Adipocyte (in vitro differentiated cells): ENCODE results near the gene RRP1.

Experiments used
- DNase-seq: peaks from one replicate; pipeline ENCODE4 v3.0.0-alpha.2; 2015; ENCODE audit warnings: low read depth
- H3K27me3 ChIP-seq: replicated peaks from 2 replicates; pipeline ENCODE4 v1.7.0; 2013; ENCODE audit warnings: mild to moderate bottlenecking, low read length, moderate library complexity; ENCODE audit not compliant: control insufficient read depth, insufficient read depth
- H3K36me3 ChIP-seq: 2 replicates; pipeline ENCODE4 v1.7.0; 2013; ENCODE audit warnings: low read length, mild to moderate bottlenecking, moderate library complexity; ENCODE audit not compliant: control insufficient read depth, insufficient read depth, severe bottlenecking
- H3K4me1 ChIP-seq: 2 replicates; pipeline ENCODE4 v1.7.0; 2013; ENCODE audit warnings: mild to moderate bottlenecking, low read length, moderate library complexity; ENCODE audit not compliant: control insufficient read depth, insufficient read depth
- H3K4me3 ChIP-seq: 2 replicates; pipeline ENCODE4 v1.7.0; 2013; ENCODE audit warnings: mild to moderate bottlenecking, low read length, moderate library complexity
- H3K9ac ChIP-seq: 2 replicates; pipeline ENCODE4 v1.7.0; 2013; ENCODE audit warnings: mild to moderate bottlenecking, low read length, moderate library complexity
- H3K9me3 ChIP-seq: 2 replicates; pipeline ENCODE4 v1.7.0; 2013; ENCODE audit warnings: mild to moderate bottlenecking, low read length, moderate library complexity; ENCODE audit not compliant: control insufficient read depth

Gene RRP1

DNA sequence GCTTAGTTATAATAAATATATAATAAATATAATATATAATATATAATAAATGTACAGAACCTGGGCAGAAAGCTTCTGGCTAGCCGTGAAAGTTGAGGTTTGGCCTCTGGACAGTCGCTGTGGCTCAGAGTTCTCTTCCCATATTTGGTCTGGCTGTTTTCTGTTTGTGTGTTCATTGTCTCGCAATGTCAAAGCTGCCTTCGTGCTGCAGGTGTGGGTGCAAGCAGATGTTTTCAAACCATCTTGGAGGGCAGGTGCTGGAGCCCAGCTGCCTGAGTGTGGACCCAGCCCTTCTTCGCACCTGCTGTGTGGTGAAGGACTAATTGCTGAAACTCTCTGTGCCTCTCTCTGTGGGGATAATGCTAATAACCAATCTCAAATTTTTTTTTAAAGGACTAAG lies 9.7 kb upstream of the RRP1 start:
- Histone ChIP-seq H3K4me3 (no peak overlapping the region), H3K9ac (no peak overlapping the region), H3K36me3 (no peaks in the 10 kb centered on the region), H3K27me3 (no peaks in the 10 kb centered on the region), H3K9me3 (no peaks in the 10 kb centered on the region), H3K4me1 (peaks cover 20% of the 10 kb centered on the region)
- DNase-seq = no peak

DNA sequence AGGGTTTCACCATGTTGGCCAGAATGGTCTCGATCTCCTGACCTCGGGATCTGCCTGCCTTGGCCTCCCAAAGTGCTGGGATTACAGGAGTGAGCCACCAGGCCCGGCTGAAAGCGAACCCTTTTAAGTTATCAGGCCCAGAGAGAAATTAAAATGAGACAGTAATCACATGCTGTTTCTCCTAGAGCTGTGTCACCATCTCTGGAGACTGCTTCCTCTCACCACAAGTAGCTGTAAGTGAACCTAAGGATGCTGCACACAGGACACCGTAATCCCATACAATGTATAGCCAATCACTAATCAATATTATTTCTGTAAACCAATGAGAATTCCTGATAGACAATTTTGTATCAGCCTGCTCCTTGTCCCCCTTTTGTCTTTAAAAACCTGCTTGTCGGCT lies 7.5 kb upstream of the RRP1 start:
- H3K27me3 ChIP-seq = no peaks in the 10 kb centered on the region
- H3K4me3 ChIP-seq = no peak overlapping the region
- peaks cover 14% of the 10 kb centered on the region for H3K4me1 ChIP-seq
- no peak for DNase-seq
- H3K36me3 ChIP-seq = no peaks in the 10 kb centered on the region
- H3K9ac ChIP-seq = no peak overlapping the region
- H3K9me3 ChIP-seq = no peaks in the 10 kb centered on the region

DNA sequence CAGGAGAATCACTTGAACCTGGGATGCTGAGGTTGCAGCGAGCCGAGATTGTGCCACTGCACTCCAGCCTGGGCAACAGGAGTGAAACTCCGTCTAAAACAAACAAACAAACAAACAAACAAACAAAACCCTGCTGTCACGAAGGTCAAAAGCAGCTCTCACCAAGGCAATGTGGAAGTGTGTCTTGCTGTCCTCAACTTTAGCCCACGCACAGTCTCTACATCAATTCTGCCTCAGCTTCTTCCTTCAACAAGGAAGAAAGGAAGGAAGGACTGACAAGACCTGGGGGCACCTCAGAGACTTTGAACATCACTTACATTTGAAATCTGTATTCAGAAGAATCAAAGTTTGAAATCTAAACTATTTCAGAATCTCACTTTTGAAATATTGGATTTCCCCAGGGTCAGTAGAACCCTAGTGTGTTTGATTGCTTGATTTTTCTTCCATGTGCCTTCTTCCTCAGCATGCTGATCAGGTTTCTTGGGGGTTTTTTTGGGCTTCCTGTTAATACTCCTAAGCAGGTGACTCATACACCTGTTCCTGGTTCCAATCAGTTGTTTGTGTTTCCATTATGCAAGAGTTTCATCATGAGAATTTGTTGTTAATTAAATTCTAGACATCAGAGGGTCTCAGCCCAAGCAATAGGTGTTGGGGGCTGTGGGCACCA lies 6.8 kb upstream of the RRP1 start:
- no peak for DNase-seq
- Histone ChIP-seq H3K27me3 (no peaks in the 10 kb centered on the region), H3K4me3 (no peak overlapping the region), H3K4me1 (peaks cover 14% of the 10 kb centered on the region), H3K9ac (no peak overlapping the region), H3K9me3 (no peaks in the 10 kb centered on the region), H3K36me3 (no peaks in the 10 kb centered on the region)

DNA sequence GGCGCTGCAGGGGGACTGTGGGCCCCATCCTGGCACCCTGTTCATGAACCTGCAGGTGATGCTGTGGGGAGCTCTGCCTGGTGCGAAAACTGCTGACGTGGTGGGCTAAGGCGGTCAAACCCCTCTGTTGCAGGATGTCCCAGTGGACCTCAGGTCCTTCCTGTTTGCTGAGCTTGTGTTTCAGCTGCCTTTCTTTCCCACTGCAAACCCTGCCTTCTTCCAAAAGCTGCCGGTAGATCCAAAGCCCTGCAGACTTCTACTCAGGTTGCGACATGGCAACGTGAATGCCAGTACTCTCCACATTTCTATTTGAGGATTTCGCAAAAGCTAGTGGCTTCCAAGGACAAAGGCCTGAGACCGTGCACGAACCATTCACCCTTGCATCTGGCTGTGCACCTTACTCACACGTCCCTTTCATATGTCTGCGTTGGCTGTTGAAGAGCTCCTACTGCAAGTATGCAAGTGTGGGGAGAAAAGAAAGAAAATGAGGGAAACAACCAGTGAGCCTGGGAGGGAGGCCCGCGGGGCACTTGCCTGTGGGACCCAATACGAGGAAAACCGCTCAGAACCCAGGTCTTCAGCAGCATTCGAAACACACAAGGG lies 6.2 kb upstream of the RRP1 start:
- peak; percentile 50 for DNase-seq
- no peaks in the 10 kb centered on the region for H3K36me3 ChIP-seq
- no peaks in the 10 kb centered on the region for H3K27me3 ChIP-seq
- H3K4me3 ChIP-seq = no peak overlapping the region
- no peak overlapping the region for H3K9ac ChIP-seq
- no peaks in the 10 kb centered on the region for H3K9me3 ChIP-seq
- peaks cover 14% of the 10 kb centered on the region for H3K4me1 ChIP-seq

DNA sequence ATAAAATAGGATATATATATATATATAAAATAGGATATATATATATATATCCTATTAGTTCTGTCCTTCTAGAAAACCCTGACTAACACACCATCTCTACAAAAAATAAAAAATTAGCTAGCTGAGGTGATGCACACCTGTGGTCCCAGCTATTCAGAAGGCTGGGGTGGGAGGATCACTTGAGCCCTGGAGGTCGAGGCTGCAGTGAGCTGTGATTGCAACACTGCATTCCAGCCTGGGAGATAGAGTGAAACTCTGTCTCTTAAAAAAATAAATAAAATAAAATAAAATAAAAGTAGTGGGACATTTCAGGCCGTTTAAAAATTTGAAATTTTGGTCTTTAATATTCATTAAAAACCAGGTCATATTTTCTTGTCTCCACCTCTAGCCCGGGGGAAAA lies 4.2 kb upstream of the RRP1 start:
- Histone ChIP-seq H3K9me3 (no peaks in the 10 kb centered on the region), H3K4me3 (no peak overlapping the region), H3K9ac (no peak overlapping the region), H3K36me3 (no peaks in the 10 kb centered on the region), H3K4me1 (peaks cover 16% of the 10 kb centered on the region), H3K27me3 (no peaks in the 10 kb centered on the region)
- DNase-seq = peak; percentile 12

DNA sequence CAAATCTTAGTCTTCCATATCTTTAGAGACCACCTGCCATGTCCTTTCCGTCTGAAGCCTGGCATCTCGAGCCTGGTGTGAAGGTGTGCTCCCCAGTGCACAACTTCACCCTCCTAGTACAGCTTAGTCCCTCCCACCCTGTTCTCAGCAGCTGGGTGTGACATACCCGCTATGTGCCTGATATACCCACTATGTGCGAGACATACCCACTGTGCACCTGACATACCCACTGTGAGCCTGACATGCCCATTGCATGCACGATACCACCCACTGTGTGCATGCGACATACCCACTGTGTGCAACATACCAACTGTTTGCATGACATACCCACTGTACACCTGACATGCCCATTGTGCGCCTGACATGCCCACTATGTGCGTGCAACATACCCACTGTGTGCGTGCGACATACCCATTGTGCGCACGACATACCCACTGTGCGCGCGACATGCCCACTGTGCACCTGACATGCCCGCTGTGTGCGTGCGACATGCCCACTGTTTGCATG lies 3.0 kb upstream of the RRP1 start:
- no peak for DNase-seq

DNA sequence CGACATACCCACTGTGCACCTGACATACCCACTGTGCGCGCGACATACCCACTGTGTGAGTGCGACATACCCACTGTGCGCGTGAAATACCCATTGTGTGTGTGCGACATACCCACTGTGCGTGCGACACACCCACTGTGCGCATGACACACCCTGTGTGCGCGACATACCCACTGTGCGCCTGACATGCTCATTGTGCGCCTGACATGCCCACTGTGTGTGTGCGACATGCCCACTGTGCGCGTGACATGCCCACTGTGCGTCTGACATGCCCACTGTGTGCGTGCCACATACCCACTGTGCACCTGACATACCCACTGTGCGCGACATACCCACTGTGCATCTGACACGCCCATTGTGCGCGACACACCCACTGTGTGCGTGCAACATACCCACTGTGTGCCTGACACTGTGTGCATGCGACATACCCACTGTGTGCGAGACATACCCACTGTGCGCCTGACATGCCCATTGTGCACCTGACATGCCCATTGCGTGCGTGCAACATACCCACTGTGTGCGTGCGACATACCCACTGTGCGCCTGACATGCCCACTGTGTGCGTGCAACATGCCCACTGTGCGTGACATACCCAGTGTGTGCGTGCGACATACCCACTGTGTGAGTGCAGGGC lies 2.5 kb upstream of the RRP1 start:
- H3K4me1 ChIP-seq = peaks cover 26% of the 10 kb centered on the region
- DNase-seq = no peak
- no peak overlapping the region for H3K9ac ChIP-seq
- no peaks in the 10 kb centered on the region for H3K27me3 ChIP-seq
- peaks cover 6% of the 10 kb centered on the region for H3K36me3 ChIP-seq
- H3K9me3 ChIP-seq = no peaks in the 10 kb centered on the region
- H3K4me3 ChIP-seq = no peak overlapping the region

More for the DNA sequence above, 3.0 kb upstream of the RRP1 start:
- Histone ChIP-seq H3K9ac (no peak overlapping the region), H3K4me1 (peaks cover 26% of the 10 kb centered on the region), H3K36me3 (peaks cover 3% of the 10 kb centered on the region), H3K4me3 (no peak overlapping the region), H3K9me3 (no peaks in the 10 kb centered on the region), H3K27me3 (no peaks in the 10 kb centered on the region)

DNA sequence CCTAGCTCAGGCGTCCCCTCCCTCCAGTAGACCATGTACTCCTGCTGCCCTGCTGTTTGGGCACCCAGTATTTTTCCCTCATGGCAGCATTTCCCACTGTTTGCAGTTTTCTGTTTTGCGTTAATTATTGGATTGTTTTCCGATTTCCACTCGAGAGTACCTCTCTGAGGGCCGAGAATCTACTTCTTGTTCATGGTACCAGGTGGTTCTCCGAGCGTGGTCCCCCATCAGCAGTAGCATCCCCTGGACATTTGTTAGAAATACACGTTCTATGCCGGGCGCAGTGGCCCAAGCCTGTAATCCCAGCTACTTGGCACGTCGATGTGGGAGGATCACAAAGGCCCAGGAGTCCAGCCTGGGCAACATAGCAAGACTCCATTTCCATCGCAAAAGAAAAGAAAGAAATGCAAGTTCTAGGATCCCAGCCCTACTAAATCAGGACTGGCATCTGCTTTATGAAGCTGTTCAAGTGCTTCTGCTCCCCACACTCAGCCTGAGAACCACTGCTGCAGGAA lies 690 bp downstream of the RRP1 start:
- peak; percentile 17 for DNase-seq
- Histone ChIP-seq H3K27me3 (no peaks in the 10 kb centered on the region), H3K36me3 (peaks cover 37% of the 10 kb centered on the region), H3K4me3 (peak overlapping the region; percentile 92), H3K9ac (peak overlapping the region; percentile 93), H3K4me1 (peaks cover 12% of the 10 kb centered on the region), H3K9me3 (no peaks in the 10 kb centered on the region)

DNA sequence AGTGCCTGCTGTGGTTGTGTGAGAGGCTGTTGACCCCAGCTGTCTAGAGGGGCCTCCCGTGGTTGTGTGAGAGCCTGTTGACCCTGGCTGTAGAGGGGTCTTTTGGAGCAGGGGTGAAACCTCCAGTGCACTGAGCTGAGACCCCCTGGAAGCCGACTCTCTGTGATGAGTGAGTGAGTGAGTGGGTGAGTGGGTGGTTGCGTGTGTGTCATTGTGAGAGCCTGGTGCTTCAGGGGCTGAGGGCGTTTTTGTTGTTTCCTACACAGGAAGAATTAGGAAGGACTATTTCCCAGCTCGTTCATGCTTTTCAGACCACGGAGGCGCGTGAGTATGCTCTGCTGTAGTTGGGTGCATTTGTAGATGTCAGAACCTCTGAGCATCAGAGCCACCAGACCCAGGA lies 3.0 kb downstream of the RRP1 start:
- H3K9ac ChIP-seq = no peak overlapping the region
- H3K36me3 ChIP-seq = peaks cover 61% of the 10 kb centered on the region
- no peak for DNase-seq
- H3K9me3 ChIP-seq = no peaks in the 10 kb centered on the region
- peaks cover 12% of the 10 kb centered on the region for H3K4me1 ChIP-seq
- H3K4me3 ChIP-seq = no peak overlapping the region
- no peaks in the 10 kb centered on the region for H3K27me3 ChIP-seq

DNA sequence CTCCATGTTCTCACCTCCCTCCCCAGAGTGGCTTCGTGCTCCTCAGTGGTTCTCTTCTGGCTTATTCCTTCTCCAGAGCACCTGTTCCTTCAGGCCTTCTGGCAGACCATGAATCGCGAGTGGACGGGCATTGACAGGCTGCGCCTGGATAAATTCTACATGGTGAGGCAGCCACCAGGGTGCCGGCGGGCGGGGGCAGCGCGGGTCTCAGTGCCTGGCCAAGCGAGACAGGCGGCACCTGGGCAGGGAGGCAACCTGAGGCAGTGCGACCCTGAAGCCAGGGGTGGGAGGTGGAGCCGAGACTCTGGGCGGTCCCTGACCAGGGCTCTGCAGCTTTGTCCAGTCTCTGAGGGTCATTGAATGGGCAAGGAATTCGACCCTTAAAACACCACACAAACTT lies 3.9 kb downstream of the RRP1 start:
- no peak for DNase-seq
- Histone ChIP-seq H3K4me1 (peaks cover 12% of the 10 kb centered on the region), H3K27me3 (no peaks in the 10 kb centered on the region), H3K9ac (no peak overlapping the region), H3K9me3 (no peaks in the 10 kb centered on the region), H3K4me3 (no peak overlapping the region), H3K36me3 (peaks cover 69% of the 10 kb centered on the region)

DNA sequence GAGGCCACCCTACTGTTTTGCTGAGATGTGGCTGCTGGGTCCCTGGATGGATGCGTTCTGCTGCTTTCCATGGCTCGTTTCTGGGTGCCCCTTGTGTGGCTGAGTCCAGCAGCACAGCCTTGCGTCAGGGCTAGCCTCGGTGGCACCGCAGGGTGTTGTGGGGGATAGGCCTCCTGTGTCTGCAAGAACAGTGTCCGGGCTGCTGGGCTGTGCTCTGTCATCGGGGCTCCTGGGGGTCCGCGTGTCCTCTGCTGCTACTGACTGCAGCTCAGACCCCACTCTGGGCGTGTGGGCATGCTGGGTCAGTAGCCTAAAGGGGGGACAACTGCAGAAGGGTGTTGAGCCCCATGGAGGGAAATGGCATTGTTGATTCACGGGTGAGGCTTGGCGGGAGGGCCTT lies 4.9 kb downstream of the RRP1 start:
- Histone ChIP-seq H3K27me3 (no peaks in the 10 kb centered on the region), H3K9ac (no peak overlapping the region)

More for the DNA sequence above, 4.9 kb downstream of the RRP1 start:
- no peak overlapping the region for H3K4me3 ChIP-seq
- H3K4me1 ChIP-seq = peaks cover 10% of the 10 kb centered on the region
- H3K36me3 ChIP-seq = peaks cover 80% of the 10 kb centered on the region
- no peaks in the 10 kb centered on the region for H3K9me3 ChIP-seq
- no peak for DNase-seq
